ENCODE data around the gene TLE4.
"Not testable (repeated sequence)": the region's sequence is repeated elsewhere in the genome, so short reads cannot be mapped to it uniquely, and the experiment has no call there.

TLE4 gene

GRCh38 chr9:79638806-79639205 is 67.0 kb downstream of the TLE4 start:
- DNase-seq (ENCODE audit: low spot score), result no peak

- DNase-seq (ENCODE audit: low spot score), result no peak
These were observed 67.6 kb downstream of the TLE4 start for GRCh38 chr9:79639354-79639753.

- not testable (repeated sequence) for DNase-seq (ENCODE audit: low spot score)
These were observed 68.3 kb downstream of the TLE4 start for GRCh38 chr9:79640067-79640466.

- DNase-seq (ENCODE audit: low spot score), result no peak
These were observed 69.3 kb downstream of the TLE4 start for GRCh38 chr9:79641070-79641469.

- DNase-seq (ENCODE audit: low spot score), result no peak
These were observed 70.9 kb downstream of the TLE4 start for GRCh38 chr9:79642671-79643070.

GRCh38 chr9:79644048-79644447 is 72.3 kb downstream of the TLE4 start:
- no peak for DNase-seq (ENCODE audit: low spot score)

GRCh38 chr9:79644601-79645000 is 72.8 kb downstream of the TLE4 start:
- no peak for DNase-seq (ENCODE audit: low spot score)

GRCh38 chr9:79645110-79645509 is 73.3 kb downstream of the TLE4 start:
- no peak for DNase-seq (ENCODE audit: low spot score)

GRCh38 chr9:79646096-79646495 is 74.3 kb downstream of the TLE4 start:
- no peak for DNase-seq (ENCODE audit: low spot score)

GRCh38 chr9:79651251-79651795 is 79.6 kb downstream of the TLE4 start:
- no peak for DNase-seq (ENCODE audit: low spot score)

GRCh38 chr9:79652598-79652997 is 80.8 kb downstream of the TLE4 start:
- no peak for DNase-seq (ENCODE audit: low spot score)

- DNase-seq (ENCODE audit: low spot score), result not testable (repeated sequence)
These were observed 83.0 kb downstream of the TLE4 start for GRCh38 chr9:79654591-79655382.

GRCh38 chr9:79655551-79655950 is 83.8 kb downstream of the TLE4 start:
- no peak for DNase-seq (ENCODE audit: low spot score)

- no peak for DNase-seq (ENCODE audit: low spot score)
These were observed 84.4 kb downstream of the TLE4 start for GRCh38 chr9:79656169-79656568.

GRCh38 chr9:79657891-79658290 is 86.1 kb downstream of the TLE4 start:
- no peak for DNase-seq (ENCODE audit: low spot score)

- no peak for DNase-seq (ENCODE audit: low spot score)
These were observed 87.2 kb downstream of the TLE4 start for GRCh38 chr9:79658926-79659325.

- no peak for DNase-seq (ENCODE audit: low spot score)
These were observed 88.8 kb downstream of the TLE4 start for GRCh38 chr9:79660615-79661014.

- DNase-seq (ENCODE audit: low spot score), result no peak
These were observed 89.5 kb downstream of the TLE4 start for GRCh38 chr9:79661279-79661678.

- no peak for DNase-seq (ENCODE audit: low spot score)
These were observed 90.2 kb downstream of the TLE4 start for GRCh38 chr9:79661886-79662536.

- no peak for DNase-seq (ENCODE audit: low spot score)
These were observed 90.8 kb downstream of the TLE4 start for GRCh38 chr9:79662537-79662956.

- DNase-seq (ENCODE audit: low spot score), result no peak
These were observed 91.5 kb downstream of the TLE4 start for GRCh38 chr9:79663300-79663699.

- DNase-seq (ENCODE audit: low spot score), result no peak
These were observed 92.1 kb downstream of the TLE4 start for GRCh38 chr9:79663878-79664277.

GRCh38 chr9:79664375-79664831 is 92.6 kb downstream of the TLE4 start:
- no peak for DNase-seq (ENCODE audit: low spot score)
